Suprapubic skin (tissue), 4 donors: Measurements from ENCODE around the gene RNF6.

ENCODE experiments used
- CTCF ChIP-seq, 2 donors: fragments of 200-600 bp in 1 of 2; fragments of 450-650 bp in 1 of 2; sonication (generic) in 1 of 2; IDR thresholded peaks; one replicate each; pipeline ENCODE4 v1.5.1; 2016 to 2019; ENCODE audit warnings: antibody characterized with exemption in 2 of 2, mild to moderate bottlenecking in 1 of 2, moderate library complexity in 1 of 2
- POLR2A ChIP-seq, 2 donors: fragments of 450-650 bp; IDR thresholded peaks; one replicate each; pipeline ENCODE4 v1.6.1; 2017; ENCODE audit warnings: antibody characterized with exemption in 2 of 2, mild to moderate bottlenecking in 2 of 2, moderate library complexity in 2 of 2
- POLR2AphosphoS5 ChIP-seq, 3 donors: sonication (generic); formaldehyde crosslinking; IDR thresholded peaks; one replicate each; pipeline ENCODE4 v1.6.1; 2017; ENCODE audit warnings: antibody characterized with exemption in 3 of 3

- TF ChIP-seq POLR2A (IDR thresholded peaks at IDR 0.05) (no peak), CTCF (IDR thresholded peaks at IDR 0.05) (no peak), POLR2AphosphoS5 (IDR thresholded peaks at IDR 0.05) (no peak)
These were observed 27.4 kb upstream of the RNF6 start for GRCh38 chr13:26249551-26249950.
